ENCODE data around the gene SCML1.
A peak's percentile ranks its signal among the peaks of the same experiment; 100 is the strongest.
"Not testable (repeated sequence)": the region's sequence is repeated elsewhere in the genome, so short reads cannot be mapped to it uniquely, and the experiment has no call there.

SCML1 gene

GRCh38 chrX:17740137-17741122 is 3.1 kb downstream of the SCML1 start:
- DNase-seq: no peak

- no peak for DNase-seq
These were observed 3.8 kb downstream of the SCML1 start for GRCh38 chrX:17741123-17741511.

- DNase-seq: no peak
These were observed 6.6 kb downstream of the SCML1 start for GRCh38 chrX:17743913-17744312.

GRCh38 chrX:17744896-17745523 is 7.7 kb downstream of the SCML1 start:
- DNase-seq: no peak

- DNase-seq: no peak
These were observed 10.4 kb downstream of the SCML1 start for GRCh38 chrX:17747692-17748091.

GRCh38 chrX:17748684-17749083 is 11.4 kb downstream of the SCML1 start:
- DNase-seq: no peak

- no peak for DNase-seq
These were observed 13.1 kb downstream of the SCML1 start for GRCh38 chrX:17750436-17750835.

- no peak for DNase-seq
These were observed 21.1 kb downstream of the SCML1 start for GRCh38 chrX:17758382-17758781.

- no peak for DNase-seq
These were observed 22.7 kb downstream of the SCML1 start for GRCh38 chrX:17759990-17760389.

GRCh38 chrX:17767734-17768133 is 30.4 kb downstream of the SCML1 start:
- DNase-seq: no peak

GRCh38 chrX:17768997-17769396 is 31.7 kb downstream of the SCML1 start:
- no peak for DNase-seq

- DNase-seq: no peak
These were observed 32.5 kb downstream of the SCML1 start for GRCh38 chrX:17769701-17770269.

GRCh38 chrX:17773221-17773876 is 36.1 kb downstream of the SCML1 start:
- DNase-seq: no peak

- DNase-seq: no peak
These were observed 36.8 kb downstream of the SCML1 start for GRCh38 chrX:17774053-17774452.

GRCh38 chrX:17778997-17779396 is 41.7 kb downstream of the SCML1 start:
- no peak for DNase-seq

GRCh38 chrX:17779434-17779833 is 42.1 kb downstream of the SCML1 start:
- DNase-seq: no peak

GRCh38 chrX:17786554-17787347 is 49.5 kb downstream of the SCML1 start:
- not testable (repeated sequence) for DNase-seq

GRCh38 chrX:17787557-17787956 is 50.3 kb downstream of the SCML1 start:
- DNase-seq: no peak

- peak in 1 of 2 donors; percentile 4 for DNase-seq
These were observed 51.1 kb downstream of the SCML1 start for GRCh38 chrX:17788439-17788838.

- DNase-seq: no peak
These were observed 51.8 kb downstream of the SCML1 start for GRCh38 chrX:17788956-17789562.

- DNase-seq: no peak
These were observed 55.5 kb downstream of the SCML1 start for GRCh38 chrX:17792826-17793225.

- no peak for DNase-seq
These were observed 61.6 kb downstream of the SCML1 start for GRCh38 chrX:17798921-17799320.
